CD14-positive monocyte (primary cell): ENCODE measurements around the gene RNF157. TPM values are rescaled to one million over a fixed set of nuclear protein-coding genes. Genes with fewer than 3 reads are reported as not detected.

Source experiments
- DNase-seq, 3 donors: peaks; one replicate each; pipeline ENCODE4 v3.0.0-alpha.2; 2011 to 2022
- H2AFZ ChIP-seq: 2 replicates; pipeline ENCODE4 v1.6.0; 2012; ENCODE audit warnings: mild to moderate bottlenecking, low read depth, low read length, inconsistent platforms; ENCODE audit not compliant: insufficient read depth, poor library complexity, severe bottlenecking
- H3K27ac ChIP-seq, 2 donors: 1 replicate in 1 of 2; 2 replicates in 1 of 2; pipeline ENCODE4 v1.5.1; 2012 to 2013; ENCODE audit warnings: low read length in 2 of 2, control low read depth in 1 of 2, inconsistent platforms in 1 of 2, low read depth in 1 of 2, mild to moderate bottlenecking in 1 of 2
- H3K27me3 ChIP-seq, 2 donors: one replicate each; pipeline versions ENCODE4 v1.6.0 to v1.6.1; 2011 to 2013; ENCODE audit warnings: low read length in 2 of 2; ENCODE audit not compliant: control insufficient read depth in 2 of 2, insufficient read depth in 2 of 2
- H3K36me3 ChIP-seq, 2 donors: replicated peaks in 1 of 2; 1 replicate in 1 of 2; 2 replicates in 1 of 2; pipeline versions ENCODE4 v1.5.1 to v1.6.1; 2012 to 2013; ENCODE audit warnings: low read length in 2 of 2, control low read depth in 1 of 2, inconsistent platforms in 1 of 2, mild to moderate bottlenecking in 1 of 2; ENCODE audit not compliant: insufficient read depth in 2 of 2, control insufficient read depth in 1 of 2
- H3K4me1 ChIP-seq, 2 donors: 1 replicate in 1 of 2; 2 replicates in 1 of 2; pipeline versions ENCODE4 v1.5.1 to v1.6.1; 2012 to 2013; ENCODE audit warnings: low read length in 2 of 2, control low read depth in 1 of 2, inconsistent platforms in 1 of 2, mild to moderate bottlenecking in 1 of 2, moderate library complexity in 1 of 2; ENCODE audit not compliant: insufficient read depth in 2 of 2, control insufficient read depth in 1 of 2
- H3K4me2 ChIP-seq: replicated peaks from 2 replicates; pipeline ENCODE3; 2012; ENCODE audit warnings: low read length, moderate library complexity, mild to moderate bottlenecking; ENCODE audit not compliant: poor library complexity, severe bottlenecking; ENCODE audit errors: extremely low read depth
- H3K4me3 ChIP-seq, 3 experiments: fragments of 200-600 bp in 1 of 3; sonication (generic) in 1 of 3; replicated peaks in 1 of 3; 1 replicate in 2 of 3; 2 replicates in 1 of 3; pipeline ENCODE4 v1.5.1; 2011 to 2013; ENCODE audit warnings: low read length in 3 of 3, mild to moderate bottlenecking in 3 of 3, control low read depth in 2 of 3, low read depth in 2 of 3, inconsistent platforms in 1 of 3, moderate library complexity in 1 of 3
- H3K79me2 ChIP-seq: 2 replicates; pipeline ENCODE4 v1.6.0; 2012; ENCODE audit warnings: mild to moderate bottlenecking, control low read depth, inconsistent platforms, low read length, moderate library complexity; ENCODE audit not compliant: insufficient read depth
- H3K9ac ChIP-seq: 2 replicates; pipeline ENCODE4 v1.6.0; 2017; ENCODE audit warnings: low read length, mild to moderate bottlenecking; ENCODE audit not compliant: insufficient read depth, poor library complexity, severe bottlenecking
- H3K9me3 ChIP-seq, 2 donors: replicated peaks in 1 of 2; 1 replicate in 1 of 2; 2 replicates in 1 of 2; pipeline versions ENCODE4 v1.5.1 to v1.6.1; 2012 to 2013; ENCODE audit warnings: low read length in 2 of 2, control low read depth in 1 of 2; ENCODE audit not compliant: control insufficient read depth in 1 of 2, insufficient read depth in 1 of 2
- H4K20me1 ChIP-seq: 2 replicates; pipeline ENCODE4 v1.6.0; 2012; ENCODE audit warnings: mild to moderate bottlenecking, low read length, control low read depth, moderate library complexity; ENCODE audit not compliant: insufficient read depth
- H3K27ac Mint-ChIP-seq, 7 donors: one replicate each; pipeline ENCODE4 v1.8.0; 2020; ENCODE audit warnings: mild to moderate bottlenecking in 7 of 7, mixed read lengths in 7 of 7, moderate library complexity in 6 of 7, inconsistent platforms in 2 of 7
- H3K27me3 Mint-ChIP-seq, 3 donors: one replicate each; pipeline ENCODE4 v1.8.0; 2021 to 2022; ENCODE audit warnings: low read depth in 3 of 3, mild to moderate bottlenecking in 3 of 3, mixed read lengths in 3 of 3, moderate library complexity in 3 of 3, inconsistent platforms in 1 of 3
- H3K36me3 Mint-ChIP-seq, 2 donors: one replicate each; pipeline ENCODE4 v1.8.0; 2020; ENCODE audit warnings: mixed read lengths in 2 of 2, inconsistent platforms in 1 of 2, mild to moderate bottlenecking in 1 of 2
- H3K4me1 Mint-ChIP-seq: one replicate; pipeline ENCODE4 v1.8.0; 2020; ENCODE audit warnings: mild to moderate bottlenecking, mixed read lengths
- H3K4me3 Mint-ChIP-seq, 2 donors: one replicate each; pipeline ENCODE4 v1.8.0; 2020; ENCODE audit warnings: mild to moderate bottlenecking in 2 of 2, mixed read lengths in 2 of 2, moderate library complexity in 1 of 2
- H3K9me3 Mint-ChIP-seq, 7 donors: one replicate each; pipeline ENCODE4 v1.8.0; 2020 to 2022; ENCODE audit warnings: mixed read lengths in 7 of 7, mild to moderate bottlenecking in 6 of 7, moderate library complexity in 6 of 7, inconsistent platforms in 2 of 7
- CTCF ChIP-seq: fragments of 200-600 bp; IDR thresholded peaks from one replicate; pipeline ENCODE4 v1.8.0; 2022; ENCODE audit warnings: antibody characterized with exemption, mild to moderate bottlenecking
- WGBS: methylation state at CpG from one replicate; pipeline ENCODE4 v1.1.5; 2013; ENCODE audit warnings: missing lambda C conversion rate; ENCODE audit not compliant: insufficient coverage; 5-methylcytosine and 5-hydroxymethylcytosine counted together
- intact Hi-C, 2 donors: fragments of 100-400 bp; cut with micrococcal nuclease; formaldehyde crosslinking; loops; one replicate each; pipeline versions ENCODE4 v1.15.0 to v1.15.1; 2023
- polyA plus RNA-seq, 3 donors: library from polyadenylated mRNA; depleted of rRNA in 1 of 3; unstranded in 2 of 3; stranded (reverse) in 1 of 3; fragments of 300-500 nt in 2 of 3; fragments of >200 nt in 1 of 3; fragmentation: Illumina TruSeq in 2 of 3; gene quantifications; 1 replicate in 2 of 3; 2 replicates in 1 of 3; pipeline ENCODE4 v1.2.3, GENCODE V29; 2012 to 2021

The RNF157 gene
- polyA plus RNA-seq, 3 donors: 0.03 TPM; not detected in 2

GRCh38 chr17:76276069-76276431 is 35.8 kb upstream of the RNF157 start:
- intact Hi-C loops: loop anchor here in 1 of 2 donors (5.0 to 10.0 kb wide), 2 partner anchors 34 to 51 kb away; partner anchors contain the start of gene RNF157

GRCh38 chr17:76275382-76276068 is 35.2 kb upstream of the RNF157 start:
- Histone ChIP-seq H3K4me2 (no peak overlapping the region), H3K27ac (no peak overlapping the region)

More at GRCh38 chr17:76276069-76276431, 35.8 kb upstream of the RNF157 start:
- H4K20me1 ChIP-seq: peaks cover 5% of the 10 kb centered on the region
- peaks cover under 1 to 3% of the 10 kb centered on the region in 2 donors for H3K36me3 Mint-ChIP-seq
- H3K4me1 ChIP-seq: peaks cover 30 to 32% of the 10 kb centered on the region in 2 donors
- peaks cover 3% of the 10 kb centered on the region for H3K79me2 ChIP-seq
- H3K4me1 Mint-ChIP-seq: peaks cover 22% of the 10 kb centered on the region
- no peak overlapping the region for H2AFZ ChIP-seq
- H3K27ac ChIP-seq: no peak overlapping the region
- no peak overlapping the region for H3K4me3 ChIP-seq
- DNase-seq: peak in 1 of 3 donors; percentile 14
- H3K27ac Mint-ChIP-seq: peak overlapping the region in 2 of 7 donors; percentile 6 to 50
- no peaks in the 10 kb centered on the region for H3K36me3 ChIP-seq
- H3K4me2 ChIP-seq: no peak overlapping the region
- WGBS: 59% methylated on average over 7 of the region's 11 CpGs
- no peaks in the 10 kb centered on the region for H3K9me3 Mint-ChIP-seq
- H3K9me3 ChIP-seq: no peaks in the 10 kb centered on the region
- H3K27me3 ChIP-seq: no peaks in the 10 kb centered on the region
- peak overlapping the region in 1 of 2 donors; percentile 47 for H3K4me3 Mint-ChIP-seq
- H3K9ac ChIP-seq: no peak overlapping the region
- no peak for TF ChIP-seq CTCF
- peaks cover 0 to 5% (median 4%) of the 10 kb centered on the region in 3 donors for H3K27me3 Mint-ChIP-seq

More at GRCh38 chr17:76275382-76276068, 35.2 kb upstream of the RNF157 start:
- H3K27me3 ChIP-seq: no peaks in the 10 kb centered on the region
- DNase-seq: peak in 1 of 3 donors; percentile 10
- Mint-ChIP-seq H3K4me1 (peaks cover 26% of the 10 kb centered on the region), H3K27me3 (peaks cover 0 to 5% (median 4%) of the 10 kb centered on the region in 3 donors), H3K27ac (peak overlapping the region in 1 of 7 donors; percentile 50), H3K36me3 (peaks cover 5 to 8% of the 10 kb centered on the region in 2 donors), H3K4me3 (no peak overlapping the region), H3K9me3 (no peaks in the 10 kb centered on the region)
- peaks cover 3 to 4% of the 10 kb centered on the region in 2 donors for H3K36me3 ChIP-seq
- TF ChIP-seq CTCF: no peak
- WGBS: 88% methylated on average over 18 of the region's 22 CpGs
- H3K4me3 ChIP-seq: no peak overlapping the region
- H3K9ac ChIP-seq: no peak overlapping the region
- peaks cover 7% of the 10 kb centered on the region for H3K79me2 ChIP-seq
- peaks cover 6% of the 10 kb centered on the region for H4K20me1 ChIP-seq
- intact Hi-C loops: loop anchor here in 1 of 2 donors (5.0 to 10.0 kb wide), 2 partner anchors 33 to 51 kb away; partner anchors contain the start of gene RNF157
- H3K4me1 ChIP-seq: peaks cover 34 to 37% of the 10 kb centered on the region in 2 donors
- H2AFZ ChIP-seq: no peak overlapping the region
- no peaks in the 10 kb centered on the region for H3K9me3 ChIP-seq
